Epithelial cell of esophagus (primary cell): ENCODE results near the gene SON.

Source experiments
- DNase-seq: peaks from one replicate; pipeline ENCODE4 v3.0.0; 2010; ENCODE audit warnings: low read depth
- H3K4me3 ChIP-seq: 2 replicates; pipeline ENCODE4 v1.5.1; 2011; ENCODE audit warnings: mild to moderate bottlenecking, low read length, control low read depth
- CTCF ChIP-seq: IDR thresholded peaks from 2 replicates; pipeline ENCODE4 v1.5.1; 2011; ENCODE audit warnings: low read depth, mild to moderate bottlenecking, low read length, control low read depth, inconsistent platforms; ENCODE audit not compliant: insufficient read depth; ENCODE audit errors: missing control alignments

The SON gene

GRCh38 chr21:33552093-33552998, 9.5 kb downstream of the SON start:
- no peak for TF ChIP-seq CTCF
- no peak for DNase-seq
- no peak overlapping the region for H3K4me3 ChIP-seq

- no peak for DNase-seq
- TF ChIP-seq CTCF = no peak
- H3K4me3 ChIP-seq = no peak overlapping the region
Observed at GRCh38 chr21:33552999-33553598, 10.3 kb downstream of the SON start.

GRCh38 chr21:33554236-33554981, 11.6 kb downstream of the SON start:
- no peak for TF ChIP-seq CTCF
- DNase-seq = no peak

GRCh38 chr21:33554982-33555344, 12.1 kb downstream of the SON start:
- TF ChIP-seq CTCF = no peak
- DNase-seq = no peak
- H3K4me3 ChIP-seq = no peak overlapping the region

More at GRCh38 chr21:33554236-33554981, 11.6 kb downstream of the SON start:
- no peak overlapping the region for H3K4me3 ChIP-seq

GRCh38 chr21:33557447-33557846, 14.6 kb downstream of the SON start:
- no peak for DNase-seq
- no peak for TF ChIP-seq CTCF
- H3K4me3 ChIP-seq = no peak overlapping the region

- no peak overlapping the region for H3K4me3 ChIP-seq
- DNase-seq = no peak
- no peak for TF ChIP-seq CTCF
Observed at GRCh38 chr21:33558777-33559421, 16.1 kb downstream of the SON start.
